HG03432 (cell line): ENCODE measurements around the gene REG1A.

Experiments used
- ATAC-seq: cut with Tn5 transposase; IDR thresholded peaks from one replicate; pipeline ENCODE4 v1.9.1; 2021; ENCODE audit warnings: mild to moderate bottlenecking, moderate library complexity; ENCODE audit not compliant: unreplicated experiment

REG1A gene

GRCh38 chr2:79120194-79120713 lies at the start of gene REG1A:
TSS of gene REG1A (plus strand) at chr2:79120488. CDS start at chr2:79120862, 374 bp downstream.
- no peak for ATAC-seq

GRCh38 chr2:79071078-79071477 lies 49.2 kb upstream of the REG1A start:
- no peak for ATAC-seq

DNA sequence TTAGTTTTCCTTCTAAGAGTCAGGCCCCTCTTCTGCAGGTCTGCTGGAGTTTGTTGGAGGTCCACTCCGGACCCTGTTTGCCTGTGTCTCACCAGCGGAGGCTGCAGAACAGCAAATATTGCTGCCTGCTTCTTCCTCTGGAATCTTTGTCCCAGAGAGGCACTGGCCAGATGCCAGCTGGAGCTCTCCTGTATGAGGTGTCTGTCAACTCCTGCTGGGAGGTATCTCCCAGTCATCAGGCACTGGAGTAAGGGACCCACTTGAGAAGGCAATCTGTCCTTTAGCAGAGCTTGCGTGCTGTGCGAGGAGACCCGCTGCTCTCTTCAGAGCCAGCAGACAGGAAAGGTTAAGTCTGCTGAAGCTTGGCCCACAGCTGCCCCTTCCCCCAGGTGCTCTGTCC lies 37.3 kb upstream of the REG1A start:
- ATAC-seq, result no peak

GRCh38 chr2:79083597-79084251 lies 36.6 kb upstream of the REG1A start:
- no peak for ATAC-seq

- ATAC-seq, result no peak
These were observed 35.7 kb upstream of the REG1A start for GRCh38 chr2:79084495-79085135.

DNA sequence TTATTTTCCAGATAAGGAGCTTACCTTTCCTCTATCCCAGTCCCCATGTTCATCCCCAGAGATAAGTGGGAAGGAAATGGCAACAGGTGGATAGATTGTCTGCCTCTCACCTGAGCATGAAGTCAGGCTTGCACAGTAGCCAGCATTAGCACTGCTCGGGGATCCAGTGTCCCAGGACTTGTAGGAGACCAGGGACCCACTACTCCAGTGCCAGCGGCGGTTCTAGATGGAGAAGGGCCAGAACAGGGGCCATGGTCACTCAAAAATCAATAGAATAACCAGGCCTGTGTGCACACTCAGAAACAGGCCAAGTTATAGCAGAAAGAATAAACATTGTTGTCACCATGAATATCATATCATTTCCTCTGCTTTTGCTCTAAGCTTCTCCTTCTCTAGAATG lies 34.9 kb upstream of the REG1A start:
- no peak for ATAC-seq

DNA sequence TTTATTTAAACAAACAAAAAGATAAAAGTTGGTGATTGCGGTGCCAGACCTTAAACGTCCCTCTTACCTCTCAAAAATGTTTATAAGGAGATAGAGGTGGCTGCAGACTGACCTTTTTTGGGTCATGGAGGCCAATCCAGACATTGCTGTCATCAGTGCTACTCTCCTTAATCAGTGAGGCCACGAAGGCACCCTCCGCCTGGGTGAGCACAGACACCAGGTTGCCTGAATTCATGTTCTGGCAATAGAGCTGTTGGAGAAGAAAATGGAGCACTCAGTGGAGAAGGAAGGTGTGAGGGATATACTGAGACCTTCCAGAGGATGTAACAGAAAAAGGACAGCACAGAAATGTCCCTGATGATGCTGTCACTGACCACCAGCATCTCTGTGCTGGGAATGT lies 34.0 kb upstream of the REG1A start:
- ATAC-seq, result no peak

GRCh38 chr2:79087785-79088364 lies 32.4 kb upstream of the REG1A start, which contains the start of gene REG1B:
TSS of gene REG1B (minus strand) at chr2:79087993. CDS start at chr2:79087612, 381 bp downstream.
- no peak for ATAC-seq

- no peak for ATAC-seq
These were observed 29.6 kb upstream of the REG1A start for GRCh38 chr2:79090693-79091092.

DNA sequence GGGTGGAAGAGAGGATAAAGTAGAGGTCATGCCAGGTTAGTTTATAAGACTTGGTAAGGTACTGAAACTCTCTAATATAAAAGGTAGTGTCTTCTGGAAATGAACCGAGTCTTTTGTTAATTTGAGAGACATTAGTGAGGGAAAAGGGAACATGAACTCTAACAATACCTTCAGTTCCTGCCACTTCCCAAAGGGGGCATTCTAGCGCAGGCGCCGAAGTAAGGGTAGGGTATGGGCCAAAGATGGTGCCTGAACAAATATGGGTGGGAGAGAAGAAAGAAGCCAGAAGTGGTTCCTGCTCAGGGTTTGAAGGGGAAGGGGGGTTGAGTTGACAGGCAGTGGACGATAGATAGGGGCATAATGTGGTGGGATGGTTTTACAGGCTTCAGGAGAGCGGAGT lies 22.4 kb upstream of the REG1A start:
- no peak for ATAC-seq

DNA sequence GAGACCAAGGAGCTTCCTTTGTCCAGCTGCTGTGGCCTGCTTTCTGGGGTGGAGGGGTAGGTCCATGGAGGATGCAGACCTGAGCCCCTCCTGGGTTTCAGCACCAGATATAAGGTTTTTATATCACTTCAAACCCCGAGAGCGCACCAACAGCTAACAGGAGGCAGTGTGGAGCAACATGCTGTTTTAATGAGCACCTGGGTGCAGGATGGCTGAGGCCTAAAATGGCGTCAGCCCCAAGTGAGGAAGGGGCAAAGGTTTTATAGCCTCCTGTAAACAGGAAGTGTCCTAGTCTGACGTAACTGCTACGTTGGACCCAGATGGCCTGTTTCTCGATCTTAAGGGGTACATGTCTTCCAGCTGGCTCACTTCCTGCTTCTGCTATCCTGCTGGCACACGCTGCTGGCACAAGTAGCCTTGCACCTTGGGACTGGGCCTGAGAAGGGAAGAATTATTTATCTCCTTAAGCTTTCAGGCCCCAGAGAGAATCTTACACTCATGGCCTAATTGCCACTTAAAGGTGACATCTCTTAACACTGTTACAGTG lies 21.1 kb upstream of the REG1A start:
- ATAC-seq, result no peak

DNA sequence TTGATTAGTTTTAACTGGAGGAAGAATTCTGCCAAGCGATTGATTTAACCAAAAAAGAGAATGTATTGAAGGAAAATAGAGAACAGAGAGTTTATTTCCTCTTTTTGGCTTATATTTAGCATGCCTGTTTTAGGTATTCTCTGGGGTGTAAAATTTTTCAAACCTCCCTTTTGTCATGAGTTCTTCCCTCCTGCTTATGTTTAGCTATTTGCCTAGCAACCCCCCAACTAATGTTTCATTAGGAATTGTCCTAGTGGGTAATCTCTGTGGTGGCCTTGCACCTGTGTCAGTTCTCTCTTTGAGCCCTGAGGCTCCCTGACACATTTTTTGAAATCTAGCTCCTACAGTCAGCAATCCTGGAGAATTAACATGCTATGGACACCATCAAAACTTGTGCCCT lies 20.0 kb upstream of the REG1A start:
- ATAC-seq, result no peak

- ATAC-seq, result no peak
These were observed 19.3 kb upstream of the REG1A start for GRCh38 chr2:79101024-79101423.

GRCh38 chr2:79103214-79103613 lies 17.1 kb upstream of the REG1A start:
- no peak for ATAC-seq

GRCh38 chr2:79105259-79105658 lies 15.0 kb upstream of the REG1A start:
- ATAC-seq, result no peak

DNA sequence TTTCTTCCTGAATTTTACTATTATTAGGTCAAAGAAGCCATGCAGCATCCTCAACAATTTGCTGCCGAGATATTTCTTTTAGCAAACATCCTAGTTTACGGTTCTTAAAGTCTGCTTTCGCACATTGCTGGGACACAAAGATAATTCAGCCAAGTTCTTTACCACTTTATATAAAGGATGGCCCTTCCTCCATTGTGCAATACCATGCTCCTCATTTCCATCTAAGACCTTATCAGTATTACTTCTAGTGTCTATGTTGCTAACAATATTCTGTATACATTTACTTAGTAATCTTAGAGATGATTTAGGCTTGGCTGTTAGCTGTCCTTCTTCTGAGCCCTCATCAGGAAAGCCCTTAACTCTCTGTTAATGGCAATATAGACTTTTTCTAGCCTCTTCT lies 8.0 kb upstream of the REG1A start:
- no peak for ATAC-seq

DNA sequence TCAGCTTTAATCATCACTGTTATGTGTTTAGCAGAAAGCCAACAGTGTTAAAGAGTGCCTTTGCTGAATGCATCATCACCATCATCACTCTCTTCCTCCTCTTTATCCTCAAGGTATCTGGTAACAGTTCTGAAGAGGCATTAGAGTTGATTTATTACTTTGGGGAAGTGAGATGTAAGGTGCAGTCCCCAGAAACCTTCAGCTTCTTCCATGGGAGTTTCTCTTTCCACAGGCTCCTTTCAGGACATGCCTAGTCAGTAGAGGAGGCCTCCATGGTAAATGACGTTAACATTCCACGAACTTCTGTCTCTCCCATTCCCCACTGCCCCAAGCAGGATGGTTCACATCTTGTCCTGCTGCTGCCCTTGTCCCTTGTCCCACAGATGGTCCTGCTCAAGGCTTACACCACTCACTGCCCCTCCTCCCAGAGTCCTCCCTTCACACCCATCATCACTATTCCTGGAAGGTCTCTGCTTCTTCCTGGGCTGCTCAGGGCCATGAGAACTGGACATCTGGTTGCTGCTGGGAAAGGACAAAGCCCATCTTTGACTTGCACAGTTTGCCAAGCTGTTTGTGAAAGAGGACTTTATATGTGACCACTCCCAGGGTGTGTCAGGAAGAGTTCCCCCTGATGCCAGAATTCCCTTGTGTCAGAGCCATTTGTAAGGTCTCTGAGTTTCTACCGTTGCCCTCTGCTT lies 5.3 kb upstream of the REG1A start:
- ATAC-seq, result no peak

DNA sequence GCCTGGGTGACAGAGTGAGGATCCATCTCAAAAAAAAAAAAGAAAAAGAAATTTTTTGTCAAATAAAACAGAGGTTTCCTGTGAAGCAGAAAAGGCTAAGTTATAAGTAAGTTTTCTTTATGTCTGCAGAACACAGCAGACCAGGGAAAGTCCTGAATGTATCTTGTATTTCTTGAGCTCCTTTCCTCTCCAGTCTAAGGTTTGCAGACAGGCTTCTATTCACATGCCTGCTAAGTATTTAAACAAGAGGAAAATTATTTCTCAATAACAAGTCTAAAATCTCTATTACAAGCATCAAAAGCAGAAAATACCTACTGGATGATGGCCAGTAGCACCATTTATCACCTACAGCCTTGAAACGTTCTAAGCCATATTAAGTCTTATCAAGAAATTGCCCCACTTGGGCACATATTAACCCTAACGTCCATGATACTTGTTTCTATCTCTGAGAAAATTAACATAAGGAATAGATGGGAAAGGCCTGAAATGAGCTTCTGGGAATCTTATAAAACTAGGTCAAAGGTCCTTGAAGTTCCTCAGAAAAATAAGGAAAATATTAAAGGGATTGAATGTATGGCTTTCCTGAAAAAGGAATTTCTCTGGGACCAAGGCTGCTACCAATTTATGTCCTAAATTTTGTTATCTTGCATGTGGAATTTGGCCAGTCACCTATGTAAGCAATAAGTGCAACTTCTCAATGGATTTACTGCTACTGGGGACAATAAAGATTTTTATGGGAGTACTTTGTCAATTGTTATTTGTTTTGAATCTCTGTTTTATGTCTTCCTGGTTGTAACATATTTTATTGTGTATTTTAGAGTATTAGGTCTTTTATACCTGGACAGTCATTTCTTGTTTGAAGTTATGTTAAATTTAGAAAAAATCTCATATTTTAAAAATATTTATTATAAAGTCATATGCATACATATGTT lies 3.0 kb upstream of the REG1A start:
- no peak for ATAC-seq

- no peak for ATAC-seq
These were observed 2.4 kb downstream of the REG1A start for GRCh38 chr2:79122676-79123075.
